Neural progenitor cell (in vitro differentiated cells): ENCODE data around the gene IFITM2. TPM values are rescaled to one million over a fixed set of nuclear protein-coding genes. Genes with fewer than 3 reads are reported as not detected.
A peak's percentile ranks its signal among the peaks of the same experiment; 100 is the strongest.
"Not testable (repeated sequence)": the region's sequence is repeated elsewhere in the genome, so short reads cannot be mapped to it uniquely, and the experiment has no call there.

Experiments used
- DNase-seq: peaks from one replicate; pipeline ENCODE4 v3.0.0-alpha.2; 2016; ENCODE audit warnings: low spot score
- H2AFZ ChIP-seq: fragments of 200-600 bp; sonication (generic); replicated peaks from 2 replicates; pipeline ENCODE4 v1.6.1; 2016; ENCODE audit warnings: antibody characterized with exemption
- H3F3A ChIP-seq: fragments of 200-600 bp; sonication (generic); 2 replicates; pipeline ENCODE4 v1.6.1; 2016; ENCODE audit warnings: antibody characterized with exemption, low read depth
- H3K27ac ChIP-seq: fragments of 200-600 bp; sonication (generic); 2 replicates; pipeline ENCODE4 v1.5.1; 2016; ENCODE audit warnings: mild to moderate bottlenecking
- H3K27me3 ChIP-seq: fragments of 200-600 bp; sonication (generic); 2 replicates; pipeline ENCODE4 v1.6.1; 2016; ENCODE audit warnings: mild to moderate bottlenecking, moderate library complexity
- H3K36me3 ChIP-seq: fragments of 200-600 bp; sonication (generic); 2 replicates; pipeline ENCODE4 v1.5.1; 2016
- H3K4me1 ChIP-seq: fragments of 200-600 bp; sonication (generic); 2 replicates; pipeline ENCODE4 v1.6.1; 2016; ENCODE audit warnings: mixed run types
- H3K4me2 ChIP-seq: fragments of 200-600 bp; sonication (generic); 2 replicates; pipeline ENCODE4 v1.6.1; 2016
- H3K4me3 ChIP-seq: fragments of 200-600 bp; sonication (generic); 2 replicates; pipeline ENCODE4 v1.5.1; 2016
- H3K79me2 ChIP-seq: fragments of 200-600 bp; sonication (generic); 2 replicates; pipeline ENCODE4 v1.6.1; 2016; ENCODE audit warnings: low read depth
- H3K9ac ChIP-seq: fragments of 200-600 bp; sonication (generic); 2 replicates; pipeline ENCODE4 v1.6.1; 2016
- H3K9me3 ChIP-seq: fragments of 200-600 bp; sonication (generic); 2 replicates; pipeline ENCODE4 v1.5.1; 2016; ENCODE audit warnings: low read depth
- H4K20me1 ChIP-seq: fragments of 200-600 bp; sonication (generic); 2 replicates; pipeline ENCODE4 v1.6.1; 2016; ENCODE audit warnings: low read depth
- H3K27ac Mint-ChIP-seq: 3 replicates; pipeline ENCODE4 v1.8.0; 2021; ENCODE audit warnings: mixed read lengths
- H3K27me3 Mint-ChIP-seq: 2 replicates; pipeline ENCODE4 v1.8.0; 2022; ENCODE audit warnings: low read depth, mild to moderate bottlenecking, inconsistent platforms, moderate library complexity, mixed read lengths; ENCODE audit not compliant: insufficient read depth
- H3K36me3 Mint-ChIP-seq: 3 replicates; pipeline ENCODE4 v1.8.0; 2021; ENCODE audit warnings: mixed read lengths
- H3K4me1 Mint-ChIP-seq: 3 replicates; pipeline ENCODE4 v1.8.0; 2021; ENCODE audit warnings: mixed read lengths
- H3K4me3 Mint-ChIP-seq: 3 replicates; pipeline ENCODE4 v1.8.0; 2021; ENCODE audit warnings: mild to moderate bottlenecking, moderate library complexity, mixed read lengths
- H3K9me3 Mint-ChIP-seq: 3 replicates; pipeline ENCODE4 v1.8.0; 2020; ENCODE audit warnings: mixed read lengths
- CTCF ChIP-seq: fragments of 200-600 bp; sonication (generic); IDR thresholded peaks from 2 replicates; pipeline ENCODE4 v1.5.1; 2017; ENCODE audit warnings: antibody characterized with exemption, mild to moderate bottlenecking
- EZH2 ChIP-seq: fragments of 200-600 bp; sonication (generic); IDR thresholded peaks from 2 replicates; pipeline ENCODE4 v1.6.1; 2017; ENCODE audit warnings: antibody characterized with exemption, mild to moderate bottlenecking, moderate library complexity
- EZH2phosphoT487 ChIP-seq: fragments of 200-600 bp; sonication (generic); IDR thresholded peaks from 2 replicates; pipeline ENCODE4 v1.6.1; 2017; ENCODE audit warnings: antibody characterized with exemption
- total RNA-seq: library from RNA; depleted of rRNA; stranded (reverse); fragments of >200 nt; gene quantifications from 2 replicates; pipeline ENCODE4 v1.2.3, GENCODE V29; 2015; ENCODE audit warnings: low replicate concordance

Gene IFITM2
- total RNA-seq, 1 donor from 2014 or later, result 10.5 TPM

GRCh38 chr11:328012-328411 is 20.4 kb downstream of the IFITM2 start:
- Histone ChIP-seq H3K27ac (no peak overlapping the region), H3K9me3 (no peaks in the 10 kb centered on the region), H3K4me1 (peaks cover 10% of the 10 kb centered on the region), H2AFZ (no peak overlapping the region), H3K27me3 (no peaks in the 10 kb centered on the region), H4K20me1 (no peaks in the 10 kb centered on the region), H3K4me2 (no peak overlapping the region), H3K4me3 (no peak overlapping the region), H3F3A (peaks cover 9% of the 10 kb centered on the region), H3K36me3 (no peaks in the 10 kb centered on the region), H3K79me2 (no peaks in the 10 kb centered on the region), H3K9ac (no peak overlapping the region)
- H3K4me1 Mint-ChIP-seq, result peaks cover 47% of the 10 kb centered on the region
- H3K27me3 Mint-ChIP-seq, result peaks cover 7% of the 10 kb centered on the region
- no peak overlapping the region for H3K27ac Mint-ChIP-seq
- no peak overlapping the region for H3K4me3 Mint-ChIP-seq
- H3K9me3 Mint-ChIP-seq, result peaks cover 23% of the 10 kb centered on the region
- no peak for DNase-seq
- peaks cover 4% of the 10 kb centered on the region for H3K36me3 Mint-ChIP-seq
- TF ChIP-seq CTCF (no peak), EZH2phosphoT487 (no peak), EZH2 (no peak)

GRCh38 chr11:328516-329100 is 21.0 kb downstream of the IFITM2 start:
- H4K20me1 ChIP-seq, H3K27me3 ChIP-seq, H3K27ac Mint-ChIP-seq, H3K4me2 ChIP-seq, H3K9me3 ChIP-seq, H3K4me3 Mint-ChIP-seq, H3K36me3 Mint-ChIP-seq, H3K9ac ChIP-seq, H3K27me3 Mint-ChIP-seq, H3K27ac ChIP-seq, DNase-seq, H2AFZ ChIP-seq, H3K4me3 ChIP-seq, H3K79me2 ChIP-seq, H3K36me3 ChIP-seq: not testable (repeated sequence)
- Mint-ChIP-seq H3K9me3 (peaks cover 25% of the 10 kb centered on the region), H3K4me1 (peaks cover 53% of the 10 kb centered on the region)
- Histone ChIP-seq H3K4me1 (peaks cover 13% of the 10 kb centered on the region), H3F3A (peaks cover 13% of the 10 kb centered on the region)

GRCh38 chr11:329886-330253 is 22.3 kb downstream of the IFITM2 start:
- Histone ChIP-seq H3K27me3 (no peaks in the 10 kb centered on the region), H4K20me1 (no peaks in the 10 kb centered on the region), H3K36me3 (no peaks in the 10 kb centered on the region), H3K9ac (no peak overlapping the region), H3K27ac (no peak overlapping the region), H3K9me3 (no peaks in the 10 kb centered on the region), H3K4me2 (no peak overlapping the region), H3F3A (peaks cover 16% of the 10 kb centered on the region), H3K4me3 (no peak overlapping the region), H2AFZ (no peak overlapping the region), H3K4me1 (peaks cover 18% of the 10 kb centered on the region), H3K79me2 (no peaks in the 10 kb centered on the region)
- no peak for DNase-seq
- Mint-ChIP-seq H3K27ac (peak overlapping the region; percentile 60), H3K4me3 (no peak overlapping the region), H3K4me1 (peaks cover 56% of the 10 kb centered on the region), H3K27me3 (peaks cover 11% of the 10 kb centered on the region), H3K9me3 (peaks cover 25% of the 10 kb centered on the region), H3K36me3 (peaks cover 4% of the 10 kb centered on the region)
- TF ChIP-seq CTCF, result no peak
- no peak for TF ChIP-seq EZH2
- no peak for TF ChIP-seq EZH2phosphoT487

GRCh38 chr11:330307-330693 is 22.7 kb downstream of the IFITM2 start:
- Mint-ChIP-seq H3K27ac (peak overlapping the region; percentile 60), H3K4me3 (no peak overlapping the region), H3K4me1 (peaks cover 56% of the 10 kb centered on the region), H3K27me3 (peaks cover 11% of the 10 kb centered on the region), H3K9me3 (peaks cover 25% of the 10 kb centered on the region), H3K36me3 (peaks cover 4% of the 10 kb centered on the region)
- no peak overlapping the region for H2AFZ ChIP-seq
- H3K79me2 ChIP-seq, result no peaks in the 10 kb centered on the region
- H3K4me1 ChIP-seq, result peaks cover 21% of the 10 kb centered on the region
- no peaks in the 10 kb centered on the region for H4K20me1 ChIP-seq
- no peaks in the 10 kb centered on the region for H3K27me3 ChIP-seq
- TF ChIP-seq EZH2 (no peak), CTCF (no peak), EZH2phosphoT487 (no peak)
- no peak overlapping the region for H3K27ac ChIP-seq
- no peak overlapping the region for H3K9ac ChIP-seq
- no peak for DNase-seq
- no peaks in the 10 kb centered on the region for H3K9me3 ChIP-seq
- H3K4me2 ChIP-seq, result no peak overlapping the region
- no peak overlapping the region for H3K4me3 ChIP-seq
- H3K36me3 ChIP-seq, result no peaks in the 10 kb centered on the region
- peaks cover 18% of the 10 kb centered on the region for H3F3A ChIP-seq
